IPS-20b (cell line): ENCODE measurements around the gene MAP7D3.
"Not testable (repeated sequence)": the region's sequence is repeated elsewhere in the genome, so short reads cannot be mapped to it uniquely, and the experiment has no call there.

Source experiments
- H3K27ac ChIP-seq: one replicate; pipeline ENCODE4 v1.5.1; 2013; ENCODE audit warnings: low read length
- H3K27me3 ChIP-seq: 2 replicates; pipeline ENCODE4 v1.6.1; 2013; ENCODE audit warnings: mild to moderate bottlenecking, low read length, inconsistent platforms; ENCODE audit not compliant: insufficient read depth
- H3K36me3 ChIP-seq: 2 replicates; pipeline ENCODE4 v1.6.1; 2013; ENCODE audit warnings: low read depth, mild to moderate bottlenecking, inconsistent platforms, low read length, moderate library complexity; ENCODE audit not compliant: insufficient read depth
- H3K4me1 ChIP-seq: 2 replicates; pipeline ENCODE4 v1.6.1; 2013; ENCODE audit warnings: mild to moderate bottlenecking, control low read depth, inconsistent platforms, low read length, moderate library complexity; ENCODE audit not compliant: insufficient read depth
- H3K4me3 ChIP-seq: 2 replicates; pipeline ENCODE4 v1.5.1; 2013; ENCODE audit warnings: mild to moderate bottlenecking, low read length, inconsistent platforms
- H3K9ac ChIP-seq: 2 replicates; pipeline ENCODE4 v1.6.1; 2013; ENCODE audit warnings: low read depth, mild to moderate bottlenecking, inconsistent platforms, low read length, moderate library complexity
- H3K9me3 ChIP-seq: 2 replicates; pipeline ENCODE4 v1.6.1; 2013; ENCODE audit warnings: mild to moderate bottlenecking, low read depth, low read length, inconsistent platforms; ENCODE audit not compliant: insufficient read depth

MAP7D3 gene

DNA sequence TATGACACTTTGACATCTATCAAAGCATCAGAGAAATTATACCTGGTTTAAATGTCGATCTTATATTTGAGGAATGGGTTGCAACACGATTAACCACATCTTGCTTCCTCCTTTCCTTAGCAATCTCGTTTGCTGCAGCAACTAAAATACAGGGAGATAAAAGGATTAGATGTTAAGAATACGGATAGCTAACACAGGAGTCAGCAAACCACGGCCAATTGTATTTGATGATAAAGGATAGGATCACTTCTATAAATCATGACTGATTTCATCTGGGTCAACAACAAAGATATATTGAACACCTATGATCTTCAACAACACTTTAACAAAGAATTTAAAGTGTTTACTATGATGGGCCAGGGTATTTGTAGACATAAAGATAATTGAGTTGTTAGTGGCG lies 5.0 kb downstream of the MAP7D3 start:
- Histone ChIP-seq H3K27me3 (no peaks in the 10 kb centered on the region; the same call in 1 of the 2 replicates), H3K4me1 (no peaks in the 10 kb centered on the region), H3K9me3 (no peaks in the 10 kb centered on the region), H3K4me3 (no peak overlapping the region), H3K36me3 (peaks cover 33% of the 10 kb centered on the region), H3K9ac (no peak overlapping the region), H3K27ac (no peak overlapping the region)

DNA sequence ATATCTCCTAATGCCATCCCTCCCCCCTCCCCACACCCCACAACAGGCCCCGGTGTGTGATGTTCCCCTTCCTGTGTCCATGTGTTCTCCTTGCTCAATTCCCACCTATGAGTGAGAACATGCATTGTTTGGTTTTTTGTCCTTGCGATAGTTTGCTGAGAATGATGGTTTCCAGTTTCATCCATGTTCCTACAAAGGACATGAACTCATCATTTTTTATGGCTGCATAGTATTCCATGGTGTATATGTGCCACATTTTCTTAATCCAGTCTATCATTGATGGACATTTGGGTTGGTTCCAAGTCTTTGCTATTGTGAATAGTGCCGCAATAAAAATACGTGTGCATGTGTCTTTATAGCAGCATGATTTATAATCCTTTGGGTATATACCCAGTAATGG lies 13.4 kb downstream of the MAP7D3 start:
- not testable (repeated sequence) for H3K4me1 ChIP-seq
- peaks cover 67% of the 10 kb centered on the region for H3K36me3 ChIP-seq

DNA sequence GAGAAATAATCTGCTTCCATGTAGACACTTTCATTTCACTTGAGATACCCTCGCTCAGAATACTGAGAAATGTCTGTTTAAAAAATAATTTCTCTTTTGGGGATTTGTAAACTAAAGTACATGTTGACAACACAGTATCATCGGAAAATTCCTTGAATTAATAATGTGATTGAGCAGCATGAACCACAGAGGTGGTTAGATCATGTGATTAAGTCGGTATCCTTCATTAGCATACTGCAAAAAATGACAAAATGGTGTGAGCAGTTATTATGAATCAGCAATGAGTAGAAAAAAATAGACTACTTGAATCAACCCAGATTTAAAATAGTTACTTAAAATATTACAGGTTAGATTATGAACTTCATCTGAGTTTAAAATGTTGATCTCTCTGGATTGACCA lies 14.1 kb downstream of the MAP7D3 start:
- no peaks in the 10 kb centered on the region for H3K9me3 ChIP-seq
- no peaks in the 10 kb centered on the region for H3K27me3 ChIP-seq
- H3K9ac ChIP-seq, result no peak overlapping the region
- peaks cover 67% of the 10 kb centered on the region for H3K36me3 ChIP-seq
- no peak overlapping the region for H3K27ac ChIP-seq
- no peaks in the 10 kb centered on the region for H3K4me1 ChIP-seq
- no peak overlapping the region for H3K4me3 ChIP-seq

More for the DNA sequence above, 13.4 kb downstream of the MAP7D3 start:
- H3K4me3 ChIP-seq, H3K27ac ChIP-seq, H3K9me3 ChIP-seq, H3K9ac ChIP-seq, H3K27me3 ChIP-seq: not testable (repeated sequence)

DNA sequence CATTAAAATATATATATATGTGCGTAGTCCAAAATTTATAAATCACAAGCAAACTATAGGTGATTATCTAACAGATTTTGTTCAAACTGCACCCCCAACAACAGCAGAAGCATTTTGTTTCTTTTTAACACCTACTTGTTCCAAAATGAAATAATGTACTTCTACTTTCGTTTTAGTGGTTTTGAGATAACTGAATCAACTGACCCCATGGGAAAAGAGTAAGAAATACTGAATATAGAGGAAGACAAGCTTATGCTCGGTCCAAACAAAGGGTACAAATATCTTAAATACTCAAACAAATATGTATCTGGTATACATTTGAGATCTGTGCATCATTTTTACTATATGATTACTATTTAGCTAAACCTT lies 22.4 kb downstream of the MAP7D3 start:
- no peaks in the 10 kb centered on the region for H3K27me3 ChIP-seq
- no peak overlapping the region for H3K9ac ChIP-seq
- H3K9me3 ChIP-seq, result no peaks in the 10 kb centered on the region
- H3K36me3 ChIP-seq, result peaks cover 82% of the 10 kb centered on the region
- H3K4me3 ChIP-seq, result no peak overlapping the region
- no peak overlapping the region for H3K27ac ChIP-seq
- no peaks in the 10 kb centered on the region for H3K4me1 ChIP-seq

DNA sequence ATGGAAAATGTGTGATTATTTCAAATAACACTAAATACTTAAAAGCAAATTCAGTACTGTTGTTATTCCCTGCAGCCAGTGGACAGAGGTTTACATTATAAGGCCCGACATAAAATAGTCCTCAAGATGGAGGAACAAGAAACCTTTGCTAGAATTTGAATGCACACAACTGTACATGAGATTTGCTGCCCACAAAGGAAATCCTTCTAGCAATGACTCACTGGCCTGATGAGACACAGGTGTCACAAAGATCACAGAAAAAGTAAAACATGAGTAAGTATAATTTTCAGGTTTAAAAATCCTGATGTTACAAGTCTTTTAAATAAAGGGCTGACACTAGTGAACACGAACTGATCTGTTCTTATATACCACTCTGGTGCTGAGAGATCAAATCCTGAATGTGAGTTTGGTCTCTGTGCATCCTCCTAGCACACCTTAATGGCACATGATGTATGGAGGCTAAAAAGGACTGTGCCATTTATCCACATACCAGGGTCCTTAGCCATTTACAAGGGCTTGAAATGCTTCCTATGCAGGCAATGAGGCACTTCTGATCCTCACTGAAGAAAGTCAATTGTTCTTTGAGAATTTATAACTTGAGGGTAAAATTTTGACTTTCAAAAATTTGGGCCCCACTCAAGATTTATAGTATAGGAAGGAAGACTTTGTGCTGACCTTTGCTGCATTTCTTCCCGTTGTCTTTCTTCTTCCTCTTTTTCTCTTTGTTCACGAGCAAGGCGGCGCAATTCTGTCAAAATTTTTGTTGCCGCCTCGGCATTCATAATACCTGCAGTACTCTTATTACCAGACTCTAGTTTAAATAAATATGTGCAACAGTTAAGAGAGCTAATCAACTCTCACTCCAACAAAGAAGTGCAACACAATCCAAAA lies 23.0 kb downstream of the MAP7D3 start:
- Histone ChIP-seq H3K4me3 (no peak overlapping the region), H3K9ac (no peak overlapping the region), H3K27ac (no peak overlapping the region), H3K9me3 (no peaks in the 10 kb centered on the region), H3K36me3 (peaks cover 88% of the 10 kb centered on the region), H3K4me1 (no peaks in the 10 kb centered on the region), H3K27me3 (no peaks in the 10 kb centered on the region)

DNA sequence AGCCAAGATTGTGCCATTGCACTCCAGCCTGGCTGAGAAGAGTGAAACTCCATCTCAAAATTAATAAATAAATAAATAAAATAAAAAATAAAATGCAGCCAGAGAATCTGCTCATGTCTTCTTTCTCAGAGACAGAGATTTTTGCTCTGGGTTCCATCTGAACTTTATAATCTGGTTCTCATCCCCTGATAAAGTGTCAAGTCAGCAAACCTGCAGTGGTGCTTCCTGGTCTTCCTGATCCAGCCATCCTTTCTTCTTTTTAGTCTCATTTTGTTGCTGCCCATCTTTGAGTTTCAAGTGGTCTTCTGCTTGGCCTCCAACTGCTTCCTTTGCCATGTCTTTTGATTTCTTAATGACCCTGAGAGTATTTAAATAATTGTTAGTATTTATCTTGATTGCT lies 24.1 kb downstream of the MAP7D3 start:
- H3K9me3 ChIP-seq, result no peaks in the 10 kb centered on the region
- no peaks in the 10 kb centered on the region for H3K27me3 ChIP-seq
- H3K27ac ChIP-seq, result no peak overlapping the region
- no peaks in the 10 kb centered on the region for H3K4me1 ChIP-seq
- no peak overlapping the region for H3K4me3 ChIP-seq
- no peak overlapping the region for H3K9ac ChIP-seq
- H3K36me3 ChIP-seq, result peaks cover 87% of the 10 kb centered on the region

DNA sequence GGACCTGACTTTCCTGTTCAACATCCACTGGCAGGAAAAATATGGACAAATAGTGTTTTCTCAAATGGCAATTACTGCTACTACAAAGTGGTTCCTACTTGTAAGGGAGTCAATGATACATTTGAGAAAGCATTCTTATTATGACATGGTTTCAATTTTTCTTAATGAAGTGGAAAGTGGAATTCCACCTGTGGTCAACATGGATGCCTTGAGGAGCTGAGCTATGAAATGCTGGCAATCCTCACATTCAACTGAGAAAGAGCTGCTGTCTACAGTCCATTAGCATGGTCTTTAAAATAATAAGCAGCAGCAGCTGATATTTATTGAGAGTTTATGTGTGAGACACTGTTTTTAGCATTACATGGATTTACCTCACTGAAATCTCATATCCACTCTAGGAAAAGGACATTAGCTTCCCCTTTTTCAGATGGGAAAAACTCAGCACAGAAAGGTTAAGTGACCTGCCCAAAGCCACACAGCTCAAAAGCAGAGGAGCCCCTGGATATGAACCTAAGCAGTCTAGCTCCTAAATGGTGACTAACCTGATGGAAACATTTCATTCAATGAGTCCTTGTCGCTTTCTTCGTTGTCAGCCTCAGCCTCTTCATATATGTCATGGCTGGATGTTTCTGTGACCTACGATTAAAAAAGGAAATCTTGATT lies 29.2 kb downstream of the MAP7D3 start:
- Histone ChIP-seq H3K9ac (no peak overlapping the region), H3K9me3 (no peaks in the 10 kb centered on the region), H3K27me3 (no peaks in the 10 kb centered on the region), H3K4me1 (no peaks in the 10 kb centered on the region), H3K36me3 (peaks cover 84% of the 10 kb centered on the region), H3K4me3 (no peak overlapping the region), H3K27ac (no peak overlapping the region)

DNA sequence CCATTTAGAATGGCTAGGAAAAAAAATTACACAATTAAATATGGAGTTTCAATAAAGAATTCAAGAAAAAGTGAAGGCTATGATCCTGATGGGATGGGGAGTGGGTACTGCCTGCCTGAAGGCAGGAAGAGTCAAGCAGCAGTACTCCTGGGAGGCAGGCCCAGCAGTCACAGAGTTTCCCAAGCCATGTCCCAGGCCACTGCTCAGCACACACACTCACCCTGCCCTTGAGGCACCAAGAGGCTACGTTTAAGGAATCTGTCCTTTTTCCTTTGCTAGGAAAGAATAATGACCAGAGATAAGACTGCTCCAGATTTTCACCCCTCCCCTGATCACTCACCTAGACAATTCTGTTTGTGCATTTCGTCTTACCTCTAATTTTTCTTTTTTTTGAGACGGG lies 30.2 kb downstream of the MAP7D3 start:
- no peaks in the 10 kb centered on the region for H3K4me1 ChIP-seq
- H3K36me3 ChIP-seq, result peaks cover 78% of the 10 kb centered on the region

DNA sequence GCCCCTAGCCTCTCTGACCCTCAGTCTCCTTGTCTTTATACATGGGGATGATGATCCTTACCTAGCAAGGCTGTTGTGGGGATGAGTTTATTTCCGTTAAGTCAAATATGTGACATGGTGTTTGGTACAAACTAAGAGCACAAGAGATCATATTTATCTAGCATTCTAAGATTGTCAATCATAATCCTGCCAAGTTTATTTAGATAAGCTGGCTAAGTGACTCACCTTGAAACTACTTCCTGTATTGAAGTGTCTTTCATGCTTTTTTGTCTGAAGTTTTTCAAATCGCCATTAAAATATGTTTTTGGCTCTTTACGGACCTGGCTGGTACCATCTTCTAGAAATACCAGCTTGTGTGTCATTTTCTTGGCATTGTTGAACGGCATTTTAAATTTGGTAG lies 30.7 kb downstream of the MAP7D3 start:
- H3K9ac ChIP-seq, result no peak overlapping the region
- no peaks in the 10 kb centered on the region for H3K4me1 ChIP-seq
- H3K36me3 ChIP-seq, result peaks cover 73% of the 10 kb centered on the region
- H3K27ac ChIP-seq, result no peak overlapping the region
- no peaks in the 10 kb centered on the region for H3K27me3 ChIP-seq
- H3K4me3 ChIP-seq, result no peak overlapping the region
- H3K9me3 ChIP-seq, result no peaks in the 10 kb centered on the region

More for the DNA sequence above, 30.2 kb downstream of the MAP7D3 start:
- H3K9me3 ChIP-seq, result no peaks in the 10 kb centered on the region
- H3K27me3 ChIP-seq, result no peaks in the 10 kb centered on the region
- H3K4me3 ChIP-seq, result no peak overlapping the region
- no peak overlapping the region for H3K27ac ChIP-seq
- no peak overlapping the region for H3K9ac ChIP-seq

DNA sequence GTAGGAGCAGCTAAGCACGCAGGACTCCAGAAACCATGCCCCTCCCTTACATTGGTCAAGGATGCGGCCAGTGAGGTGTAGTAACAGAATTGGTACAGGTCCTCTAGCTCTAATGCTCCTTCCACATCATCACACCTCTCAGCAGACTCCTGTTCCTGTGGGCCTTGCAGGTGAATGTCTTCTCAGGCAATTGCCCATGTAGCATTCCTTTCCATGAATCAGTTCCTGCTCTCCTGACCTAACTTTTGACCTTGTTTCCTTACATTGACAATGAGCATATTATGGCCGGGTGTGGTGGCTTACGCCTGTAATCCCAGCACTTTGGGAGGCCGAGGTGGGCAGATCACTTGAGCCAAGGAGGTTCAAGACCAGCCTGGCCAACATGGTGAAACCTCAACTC lies 31.3 kb downstream of the MAP7D3 start:
- Histone ChIP-seq H3K27me3 (no peaks in the 10 kb centered on the region), H3K9ac (no peak overlapping the region), H3K36me3 (peaks cover 68% of the 10 kb centered on the region), H3K9me3 (no peaks in the 10 kb centered on the region), H3K4me1 (no peaks in the 10 kb centered on the region), H3K4me3 (no peak overlapping the region), H3K27ac (no peak overlapping the region)

DNA sequence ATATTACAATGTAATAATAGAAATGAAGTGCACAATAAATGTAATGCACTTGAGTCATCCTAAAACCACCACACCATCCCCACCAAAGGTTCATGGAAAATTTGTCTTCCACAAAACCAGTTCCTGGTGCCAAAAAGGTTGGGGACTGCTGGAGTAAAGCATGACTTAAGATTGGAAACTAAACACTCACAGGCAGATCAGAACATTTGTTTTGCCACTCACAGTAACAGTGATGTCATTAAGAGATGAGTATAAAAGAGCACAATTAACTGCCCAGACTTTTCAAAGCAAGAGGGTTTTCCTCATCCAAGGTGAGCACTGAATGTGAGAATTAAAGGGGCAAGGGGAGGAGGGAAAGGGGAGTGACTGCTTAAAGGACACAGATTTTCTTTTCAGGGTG lies 35.6 kb downstream of the MAP7D3 start:
- no peak overlapping the region for H3K4me3 ChIP-seq
- no peaks in the 10 kb centered on the region for H3K9me3 ChIP-seq
- no peak overlapping the region for H3K27ac ChIP-seq
- no peaks in the 10 kb centered on the region for H3K27me3 ChIP-seq
- H3K4me1 ChIP-seq, result no peaks in the 10 kb centered on the region
- peaks cover 44% of the 10 kb centered on the region for H3K36me3 ChIP-seq
- H3K9ac ChIP-seq, result no peak overlapping the region

DNA sequence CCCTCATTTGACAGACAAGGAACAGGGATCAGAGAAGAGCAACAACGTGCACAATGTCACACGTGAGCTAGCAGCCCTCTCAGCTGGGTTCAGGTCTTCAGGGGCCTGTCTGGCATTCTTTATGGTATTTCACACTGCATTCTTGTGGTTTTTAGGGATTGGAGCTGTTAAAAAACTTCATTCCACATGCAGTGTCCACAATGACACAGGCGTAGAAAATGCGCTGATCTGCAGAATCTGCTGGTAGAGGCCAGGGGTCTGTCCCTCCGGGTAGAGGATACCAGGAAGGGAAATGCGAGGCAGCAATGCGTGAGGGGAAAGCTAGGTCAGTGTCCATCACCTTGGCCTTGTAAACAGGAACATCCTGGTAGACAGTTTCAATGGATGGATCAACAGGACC lies 36.6 kb downstream of the MAP7D3 start:
- Histone ChIP-seq H3K36me3 (peaks cover 40% of the 10 kb centered on the region), H3K4me3 (no peak overlapping the region), H3K27ac (no peak overlapping the region), H3K4me1 (no peaks in the 10 kb centered on the region), H3K9me3 (no peaks in the 10 kb centered on the region), H3K9ac (no peak overlapping the region), H3K27me3 (no peaks in the 10 kb centered on the region)
